HG02938 (cell line): ENCODE data around the gene FOCAD.
A peak's percentile ranks its signal among the peaks of the same experiment; 100 is the strongest.

ENCODE experiments used
- ATAC-seq: cut with Tn5 transposase; IDR thresholded peaks from one replicate; pipeline ENCODE4 v1.9.1; 2021; ENCODE audit warnings: mild to moderate bottlenecking, moderate library complexity; ENCODE audit not compliant: unreplicated experiment

Gene FOCAD

DNA sequence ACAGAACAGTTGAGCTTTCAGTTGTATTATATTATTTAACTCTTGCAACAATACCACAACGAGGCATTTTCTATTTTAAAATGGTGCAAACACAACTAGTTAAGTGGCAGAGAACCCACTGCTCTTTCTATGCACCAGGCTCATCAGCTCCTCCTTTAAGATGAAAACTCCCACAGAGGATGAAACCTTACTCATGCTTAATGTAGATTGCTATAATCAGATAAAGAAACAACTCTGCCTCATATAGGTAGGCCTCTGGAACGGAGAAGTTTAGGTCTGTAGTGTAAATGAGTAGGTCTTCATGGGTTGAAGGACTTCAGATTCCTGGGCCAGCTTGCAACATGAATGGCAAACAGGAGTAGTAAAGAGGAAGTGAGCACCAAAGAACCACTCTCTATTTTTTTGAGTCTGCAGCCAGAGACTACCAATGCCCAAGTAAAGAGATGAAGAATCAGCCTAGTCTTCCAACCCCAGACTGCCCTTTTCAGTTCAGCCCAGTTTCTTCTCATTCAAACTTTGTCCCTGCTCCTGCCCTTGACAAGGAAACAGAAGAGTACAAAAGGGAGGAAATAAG, 313.5 kb downstream of the FOCAD start:
- peak; percentile 80 for ATAC-seq

DNA sequence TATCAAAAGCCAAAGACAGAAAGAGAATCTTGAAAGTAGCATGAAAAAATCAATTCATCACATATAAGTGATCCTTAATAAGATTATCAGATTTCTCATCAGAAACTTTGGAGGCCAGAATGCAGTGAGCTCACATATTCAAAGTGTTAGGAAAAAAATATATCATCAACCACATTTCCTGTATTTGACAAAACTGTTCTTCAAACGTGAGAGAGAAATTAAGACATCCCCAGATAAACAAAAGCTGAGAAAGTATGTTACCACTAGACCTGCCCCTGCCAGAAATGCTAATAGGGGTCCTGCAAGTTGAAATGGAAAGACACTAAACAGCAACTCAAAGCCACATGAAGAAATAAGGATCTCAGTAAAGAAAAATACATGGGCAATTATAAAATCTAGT, 317.5 kb downstream of the FOCAD start:
- ATAC-seq, result no peak

DNA sequence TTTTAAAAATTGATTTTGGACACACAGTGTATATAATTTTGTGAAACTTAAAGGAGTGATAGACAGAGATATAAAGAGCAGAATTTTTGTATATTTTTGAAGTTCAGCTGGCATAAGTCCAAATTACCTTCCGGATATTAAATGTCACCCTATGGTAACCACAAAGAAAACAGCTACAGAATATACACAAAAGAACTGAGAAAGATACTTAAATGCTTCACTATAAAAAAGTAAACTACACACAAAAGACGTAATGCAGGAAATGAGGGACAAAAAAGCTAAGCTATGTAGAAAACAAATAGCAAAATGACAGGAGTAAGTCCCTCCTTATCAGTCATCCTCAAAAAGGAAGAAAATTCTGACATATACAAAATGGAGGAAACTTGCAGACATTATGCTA, 318.0 kb downstream of the FOCAD start:
- ATAC-seq, result no peak

DNA sequence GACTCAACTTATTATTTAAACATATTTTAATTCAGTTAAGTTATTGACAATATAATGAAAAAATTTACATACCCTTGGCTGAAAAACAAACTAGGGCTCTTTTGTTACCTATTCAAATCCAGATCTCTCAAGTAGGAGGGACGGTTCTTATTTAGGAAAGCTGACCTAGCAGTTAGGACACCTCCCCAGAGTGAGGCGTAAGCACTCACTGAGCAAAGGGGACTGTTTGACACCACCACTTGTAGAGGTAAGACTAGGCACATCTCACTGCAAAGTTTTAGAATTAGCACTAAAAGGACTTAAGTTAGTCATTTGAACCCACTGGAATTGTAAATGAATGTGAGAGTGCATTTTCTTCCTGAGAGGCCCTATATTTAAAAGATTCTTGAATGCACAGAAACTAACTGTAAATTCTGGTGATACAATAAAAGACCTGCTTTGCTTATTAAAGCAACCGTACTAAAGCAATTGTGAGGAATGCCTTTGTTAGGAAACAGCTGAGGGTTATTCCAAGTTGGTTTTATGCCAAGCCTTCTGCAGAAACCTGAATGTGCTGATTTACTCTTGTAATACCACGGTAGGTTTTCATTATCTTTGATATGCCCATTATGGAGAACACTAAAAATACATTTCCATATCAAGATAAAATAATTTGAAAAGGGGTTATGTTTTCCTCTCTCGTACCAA, 331.2 kb downstream of the FOCAD start:
- no peak for ATAC-seq

DNA sequence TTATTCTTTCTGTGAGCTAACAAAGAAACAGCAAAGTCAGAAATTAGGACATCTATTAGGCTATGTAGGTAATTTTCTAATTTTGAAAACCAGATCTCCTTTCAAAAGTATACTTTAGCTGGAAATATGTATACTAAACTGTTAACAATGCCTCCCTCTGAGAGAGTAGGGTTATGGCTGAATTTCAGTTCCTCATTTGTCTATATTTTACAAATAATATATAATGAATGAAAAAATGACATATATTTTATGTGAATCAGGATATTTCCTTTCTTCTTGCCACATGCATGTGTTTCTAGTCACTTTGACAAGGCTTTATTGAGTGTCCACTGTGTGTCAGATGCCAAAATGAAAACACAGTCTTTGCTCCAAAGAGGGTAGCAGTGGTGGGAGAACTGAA, 331.9 kb downstream of the FOCAD start:
- no peak for ATAC-seq

DNA sequence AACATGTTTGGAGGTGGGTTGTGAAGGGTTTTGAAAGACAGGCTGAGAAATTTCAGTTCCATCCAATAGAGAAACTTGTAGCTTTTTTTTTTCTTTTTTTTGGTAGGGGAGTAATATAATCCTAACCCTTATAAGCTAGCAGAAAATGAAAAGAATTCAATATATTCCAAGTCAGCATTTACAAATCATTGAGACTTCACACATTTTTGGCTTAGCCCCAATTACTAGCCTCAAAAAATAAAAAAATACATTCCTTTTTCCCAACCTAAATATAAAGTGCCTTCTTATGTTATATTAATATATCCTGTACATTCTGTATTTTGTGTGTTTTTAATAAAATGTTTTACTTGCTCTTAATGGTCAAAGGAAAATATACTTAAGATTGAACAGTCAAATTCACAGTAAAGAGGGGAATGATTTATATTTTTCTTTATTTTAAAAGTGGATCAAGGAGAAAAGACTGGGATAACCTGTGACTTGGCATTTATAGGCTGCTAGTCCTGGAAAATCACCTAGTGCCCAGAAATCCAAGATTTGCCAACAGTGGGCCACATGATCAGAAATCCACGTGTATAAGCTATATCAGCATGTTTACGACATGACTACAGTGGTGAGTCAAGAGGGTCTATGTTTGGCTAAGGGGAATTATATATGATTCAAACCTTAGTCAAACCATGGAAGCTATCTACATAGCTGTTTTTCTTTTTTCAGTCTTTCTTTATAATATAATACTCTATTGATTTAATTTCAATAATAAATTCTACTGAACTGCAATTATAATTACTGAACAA, 332.8 kb downstream of the FOCAD start:
- ATAC-seq, result no peak

DNA sequence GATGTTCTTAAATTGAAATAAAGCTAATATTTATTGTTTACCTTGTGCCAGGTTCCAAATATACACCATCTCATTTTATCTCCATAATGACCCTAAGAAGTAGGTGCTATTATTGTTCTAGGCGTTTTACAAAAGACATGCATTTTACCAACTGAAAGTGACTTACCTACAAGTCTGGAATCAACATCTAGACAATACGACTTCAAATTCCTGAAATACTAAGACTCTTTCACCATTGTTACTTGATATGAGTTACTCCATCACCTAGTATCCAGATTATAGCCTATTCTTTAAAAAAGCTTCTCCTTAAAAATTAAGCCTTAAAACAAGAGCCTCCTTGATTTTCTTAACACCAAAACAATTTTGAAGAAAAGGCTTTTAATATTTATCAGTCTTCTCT, 334.1 kb downstream of the FOCAD start:
- no peak for ATAC-seq

DNA sequence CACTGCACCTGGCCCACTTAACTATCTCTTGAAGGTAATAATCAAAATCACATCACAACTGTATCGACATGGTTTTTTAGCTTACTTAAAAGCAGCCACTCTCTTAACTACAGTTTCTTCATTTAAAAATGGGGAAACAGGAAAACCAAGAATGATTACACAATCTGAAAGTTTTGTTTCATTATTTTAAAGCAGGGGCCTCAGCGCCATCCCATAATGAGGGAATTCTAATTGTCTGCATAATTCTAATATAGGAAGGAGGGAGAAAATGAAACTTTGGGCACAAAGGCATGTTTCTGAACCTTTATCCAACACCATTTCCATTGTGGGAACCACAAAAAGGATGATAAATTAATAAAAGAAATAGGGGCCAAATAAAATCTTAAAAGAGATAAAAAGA, 339.8 kb downstream of the FOCAD start:
- ATAC-seq, result no peak

DNA sequence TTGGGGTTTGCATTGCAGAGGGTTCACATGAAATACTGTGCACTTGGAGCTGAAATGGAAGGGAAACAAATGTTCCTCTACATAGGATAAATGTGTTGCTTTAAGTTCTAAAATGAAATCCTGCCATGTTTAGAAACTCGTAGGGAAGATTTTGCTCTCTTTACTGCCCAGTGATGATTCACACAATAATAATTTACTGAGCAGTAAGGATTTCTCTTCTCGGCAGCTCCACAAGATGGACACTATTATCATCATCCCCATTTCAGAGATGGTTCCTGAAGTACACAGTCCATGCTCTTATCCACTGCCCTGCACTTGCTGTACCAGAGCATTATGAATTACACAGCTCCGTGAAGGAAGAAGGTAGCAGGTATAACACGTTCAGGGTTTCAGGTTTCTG, 343.2 kb downstream of the FOCAD start:
- ATAC-seq, result no peak

DNA sequence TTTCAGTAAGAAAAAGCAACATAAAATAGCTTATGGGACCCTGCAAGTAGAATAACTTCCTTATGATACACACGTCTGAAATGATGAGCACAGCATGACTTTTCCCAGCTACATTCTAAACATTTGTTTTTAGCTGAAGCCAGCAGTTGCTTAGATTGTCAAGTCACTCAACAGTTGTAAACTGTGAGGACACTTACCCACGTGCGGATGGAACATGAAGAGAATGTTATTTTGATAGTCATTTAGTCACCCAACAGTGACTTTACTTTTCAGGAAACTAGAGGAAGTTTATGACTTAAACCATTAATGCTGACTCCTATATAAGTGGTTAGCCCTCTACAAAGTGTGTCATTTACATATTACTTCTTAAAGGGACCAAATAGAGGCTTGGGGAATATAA, 344.4 kb downstream of the FOCAD start:
- no peak for ATAC-seq

DNA sequence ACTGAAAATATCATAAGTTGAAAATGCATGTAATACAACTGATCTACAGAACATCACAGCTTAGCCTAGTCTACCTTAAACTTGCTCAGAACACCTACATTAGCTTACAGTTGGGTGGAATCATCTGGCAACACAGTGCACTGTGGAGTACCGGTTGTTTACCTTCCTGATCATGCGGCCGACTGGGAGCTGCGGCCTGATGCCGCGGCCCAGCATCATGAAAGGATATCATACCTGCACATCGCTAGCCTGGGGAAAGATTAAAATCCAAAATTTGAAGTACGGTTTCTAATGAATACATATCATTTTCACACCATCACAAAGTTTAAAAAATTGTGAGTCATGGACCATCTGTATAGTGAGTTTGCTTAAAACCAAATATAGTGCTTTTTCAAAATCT, 345.6 kb downstream of the FOCAD start:
- ATAC-seq, result no peak

DNA sequence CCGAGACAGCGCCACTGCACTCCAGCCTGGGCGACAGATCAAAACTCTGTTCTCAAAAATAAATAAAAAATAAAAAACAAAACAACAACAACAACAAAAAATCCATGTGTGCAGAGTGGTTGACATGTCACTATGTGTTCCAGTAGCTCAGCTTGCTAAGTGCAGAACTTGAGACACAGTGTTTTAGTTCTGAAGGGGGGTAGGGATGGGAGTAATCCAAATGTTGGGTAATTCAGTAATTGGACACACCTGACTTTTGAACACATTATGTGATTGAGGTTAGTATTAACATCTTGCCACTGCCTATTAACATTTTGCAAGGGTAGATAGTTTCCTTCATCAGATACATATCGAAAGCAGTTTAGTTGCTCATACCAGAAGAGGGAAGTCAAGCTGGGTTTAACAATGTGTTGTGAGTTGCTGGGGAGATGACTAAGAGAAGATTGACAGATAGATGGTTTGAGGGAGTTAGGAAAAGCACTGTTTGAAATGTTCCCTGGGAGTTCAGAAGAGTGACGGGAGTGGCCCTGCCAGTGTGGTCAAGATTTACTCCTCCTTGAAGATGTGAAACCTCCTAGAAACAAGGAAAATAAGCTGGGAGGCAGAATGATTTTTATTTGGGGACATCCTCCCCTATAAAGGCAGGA, 346.5 kb downstream of the FOCAD start:
- peak; percentile 74 for ATAC-seq

DNA sequence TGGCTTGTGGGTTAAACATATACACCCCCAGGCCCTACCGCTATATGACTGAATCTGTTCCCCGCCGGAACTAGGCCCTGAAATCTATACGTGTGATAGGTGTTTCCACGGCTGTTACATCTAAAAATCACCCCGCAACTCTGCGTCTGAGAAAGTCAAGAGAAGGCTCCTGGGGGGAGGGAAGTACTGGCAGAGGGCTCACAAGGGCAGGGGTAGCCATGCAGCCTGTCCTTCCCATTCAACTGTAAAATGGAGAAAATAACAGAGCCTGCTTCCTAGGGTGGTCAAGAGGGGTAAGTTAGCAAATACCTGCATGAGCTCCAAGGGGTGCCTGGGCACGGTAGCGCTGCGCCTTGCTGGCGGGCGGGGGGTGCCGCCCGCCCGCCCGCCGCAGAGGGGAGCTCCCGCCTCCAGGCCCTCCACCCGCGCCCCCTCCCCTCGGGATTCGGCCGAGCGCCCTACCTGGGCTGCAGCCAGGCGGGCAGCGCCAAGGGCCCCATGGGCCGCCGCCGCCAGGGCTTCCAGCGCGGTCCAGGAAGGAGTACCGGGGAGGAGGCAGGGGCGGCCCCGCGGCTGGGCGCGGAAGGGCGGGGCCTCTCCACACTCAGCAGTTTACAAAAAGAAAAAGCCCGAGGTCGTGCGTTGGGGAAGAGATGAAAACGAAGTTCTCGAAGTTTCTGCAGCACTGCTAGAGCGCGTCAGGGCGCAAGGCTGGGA, 347.2 kb downstream of the FOCAD start, which contains the start of gene HACD4:
HACD4 (minus strand) TSS at position 550 of the 717 bp plus-strand sequence; CDS start at position 500, 50 bp downstream.
- peak; percentile 64 for ATAC-seq

DNA sequence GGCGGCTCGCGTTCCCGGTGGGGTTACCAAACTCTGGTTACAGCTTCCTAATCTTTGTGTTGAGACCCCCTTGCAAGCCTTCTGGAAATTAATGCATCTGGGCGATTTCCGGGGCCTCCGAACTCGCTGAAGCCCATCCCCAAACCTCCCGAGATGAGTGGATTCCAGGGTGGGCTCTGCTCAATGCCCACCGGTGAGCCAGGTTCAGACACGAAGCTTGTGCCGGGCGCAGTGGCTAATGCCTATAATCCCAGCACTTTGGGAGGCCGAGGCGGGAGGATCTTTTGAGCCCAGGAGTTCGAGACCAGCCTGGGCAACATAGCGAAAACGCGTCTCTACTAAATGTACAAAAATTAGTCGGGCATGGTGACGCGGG, 347.7 kb downstream of the FOCAD start:
- no peak for ATAC-seq

DNA sequence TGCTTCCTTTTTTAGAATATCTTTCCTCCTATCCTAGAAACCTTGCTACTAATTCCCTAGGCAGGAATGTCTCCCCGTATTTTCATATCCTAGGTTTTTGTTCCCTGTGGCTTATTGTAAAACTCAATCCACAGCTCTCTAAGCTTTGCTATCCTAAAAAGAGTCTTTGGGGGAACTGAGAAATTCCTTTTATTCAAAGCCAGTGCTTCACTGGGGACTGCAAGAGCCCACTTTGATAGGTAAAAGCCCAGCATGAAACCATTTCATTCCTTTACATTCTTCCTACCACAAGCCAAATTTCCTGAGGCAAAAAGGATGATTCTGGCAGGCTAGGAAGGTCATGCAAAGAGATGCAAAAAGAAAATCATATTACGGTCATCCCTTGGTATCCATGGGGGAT, 353.2 kb downstream of the FOCAD start:
- no peak for ATAC-seq

DNA sequence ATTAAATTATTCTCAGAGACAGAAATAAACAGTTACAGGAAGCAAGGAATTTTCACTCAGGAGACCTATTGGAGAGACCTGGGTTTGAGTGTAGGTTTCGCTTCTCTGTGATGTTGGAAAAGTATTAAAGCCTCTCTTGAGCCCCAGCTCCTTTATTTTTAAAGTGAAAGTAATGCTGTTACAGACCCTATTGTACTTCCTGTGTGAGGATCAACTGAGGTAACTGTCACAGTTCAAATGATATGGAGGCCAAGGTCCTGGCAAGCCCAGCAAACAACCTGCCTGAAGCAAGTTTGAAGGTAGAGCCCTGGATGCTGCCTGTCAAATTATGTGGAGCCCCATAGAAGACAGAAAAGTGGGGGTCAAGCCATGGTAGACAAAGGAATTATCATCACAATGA, 355.2 kb downstream of the FOCAD start:
- no peak for ATAC-seq

DNA sequence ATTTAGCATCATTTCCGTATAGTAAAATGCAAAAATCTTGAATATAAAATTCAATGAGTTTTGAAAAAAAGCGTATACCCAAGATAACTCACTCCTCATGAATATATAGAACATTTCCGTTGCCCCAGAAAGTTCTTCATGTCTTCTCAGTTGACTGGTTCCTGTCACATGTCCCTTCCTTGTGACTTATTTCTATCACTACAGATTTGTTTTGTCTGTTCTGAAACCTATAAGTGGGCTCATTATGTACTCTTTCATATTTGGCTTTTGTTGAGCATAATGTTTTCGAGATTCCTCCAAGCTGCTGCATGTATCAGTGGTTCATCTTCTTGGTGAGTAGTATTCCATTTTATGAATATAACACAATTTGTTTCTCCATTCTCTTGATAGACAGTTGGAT, 358.4 kb downstream of the FOCAD start:
- ATAC-seq, result no peak

DNA sequence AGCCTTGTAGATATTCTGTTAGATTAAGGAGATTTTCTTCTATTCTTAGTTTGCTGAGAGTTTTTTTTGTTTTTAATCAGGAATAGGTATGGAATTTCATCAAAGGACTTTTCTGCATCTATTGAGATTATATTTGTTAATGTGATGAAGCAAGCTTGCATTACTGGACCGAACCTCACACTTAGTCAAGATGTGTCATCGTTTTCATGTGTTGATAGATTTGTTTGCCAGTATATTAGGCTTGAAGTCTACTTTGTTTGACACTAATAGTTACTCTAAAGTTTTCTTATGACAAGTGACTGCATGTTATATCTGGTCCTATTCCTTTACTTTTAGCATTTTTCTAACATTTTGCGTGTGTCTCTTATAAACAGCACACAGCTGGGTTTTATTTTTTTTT, 359.8 kb downstream of the FOCAD start:
- no peak for ATAC-seq
